ENCODE data around the gene BEX1.

DNA sequence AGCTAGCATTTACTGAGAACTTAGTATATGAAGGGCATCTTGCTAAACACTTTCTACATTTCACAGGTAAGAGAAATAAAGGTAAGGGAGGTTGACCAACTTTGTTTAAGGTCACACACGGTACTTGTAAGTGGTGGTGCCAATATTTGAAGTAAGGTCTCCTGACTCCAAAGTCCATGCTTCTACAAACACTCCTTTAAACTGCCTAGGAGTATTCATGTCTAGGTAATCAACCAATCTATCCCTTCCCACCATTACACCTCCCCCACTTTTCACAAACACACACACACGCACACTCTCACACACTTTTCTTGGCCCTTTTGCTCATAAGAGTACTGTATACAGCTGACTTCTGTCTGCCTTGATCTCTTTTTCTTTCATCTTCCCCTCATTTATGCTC lies 7.1 kb downstream of the BEX1 start:
- TF ChIP-seq, protein P1, sequence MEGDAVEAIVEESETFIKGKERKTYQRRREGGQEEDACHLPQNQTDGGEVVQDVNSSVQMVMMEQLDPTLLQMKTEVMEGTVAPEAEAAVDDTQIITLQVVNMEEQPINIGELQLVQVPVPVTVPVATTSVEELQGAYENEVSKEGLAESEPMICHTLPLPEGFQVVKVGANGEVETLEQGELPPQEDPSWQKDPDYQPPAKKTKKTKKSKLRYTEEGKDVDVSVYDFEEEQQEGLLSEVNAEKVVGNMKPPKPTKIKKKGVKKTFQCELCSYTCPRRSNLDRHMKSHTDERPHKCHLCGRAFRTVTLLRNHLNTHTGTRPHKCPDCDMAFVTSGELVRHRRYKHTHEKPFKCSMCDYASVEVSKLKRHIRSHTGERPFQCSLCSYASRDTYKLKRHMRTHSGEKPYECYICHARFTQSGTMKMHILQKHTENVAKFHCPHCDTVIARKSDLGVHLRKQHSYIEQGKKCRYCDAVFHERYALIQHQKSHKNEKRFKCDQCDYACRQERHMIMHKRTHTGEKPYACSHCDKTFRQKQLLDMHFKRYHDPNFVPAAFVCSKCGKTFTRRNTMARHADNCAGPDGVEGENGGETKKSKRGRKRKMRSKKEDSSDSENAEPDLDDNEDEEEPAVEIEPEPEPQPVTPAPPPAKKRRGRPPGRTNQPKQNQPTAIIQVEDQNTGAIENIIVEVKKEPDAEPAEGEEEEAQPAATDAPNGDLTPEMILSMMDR (IDR thresholded peaks at IDR 0.05), result no peak
- TF ChIP-seq EZH2 (IDR thresholded peaks at IDR 0.05) (no peak), EZH2phosphoT487 (IDR thresholded peaks at IDR 0.05) (no peak)

All from neural progenitor cell (in vitro differentiated cells).